ENCODE data around the gene TBX6.
A peak's percentile ranks its signal among the peaks of the same experiment; 100 is the strongest.
"Not testable (repeated sequence)": the region's sequence is repeated elsewhere in the genome, so short reads cannot be mapped to it uniquely, and the experiment has no call there.

The TBX6 gene

GRCh38 chr16:30065943-30066760, 25.6 kb downstream of the TBX6 start:
- peak; percentile 78 for DNase-seq (ENCODE audit: low read depth)

DNA sequence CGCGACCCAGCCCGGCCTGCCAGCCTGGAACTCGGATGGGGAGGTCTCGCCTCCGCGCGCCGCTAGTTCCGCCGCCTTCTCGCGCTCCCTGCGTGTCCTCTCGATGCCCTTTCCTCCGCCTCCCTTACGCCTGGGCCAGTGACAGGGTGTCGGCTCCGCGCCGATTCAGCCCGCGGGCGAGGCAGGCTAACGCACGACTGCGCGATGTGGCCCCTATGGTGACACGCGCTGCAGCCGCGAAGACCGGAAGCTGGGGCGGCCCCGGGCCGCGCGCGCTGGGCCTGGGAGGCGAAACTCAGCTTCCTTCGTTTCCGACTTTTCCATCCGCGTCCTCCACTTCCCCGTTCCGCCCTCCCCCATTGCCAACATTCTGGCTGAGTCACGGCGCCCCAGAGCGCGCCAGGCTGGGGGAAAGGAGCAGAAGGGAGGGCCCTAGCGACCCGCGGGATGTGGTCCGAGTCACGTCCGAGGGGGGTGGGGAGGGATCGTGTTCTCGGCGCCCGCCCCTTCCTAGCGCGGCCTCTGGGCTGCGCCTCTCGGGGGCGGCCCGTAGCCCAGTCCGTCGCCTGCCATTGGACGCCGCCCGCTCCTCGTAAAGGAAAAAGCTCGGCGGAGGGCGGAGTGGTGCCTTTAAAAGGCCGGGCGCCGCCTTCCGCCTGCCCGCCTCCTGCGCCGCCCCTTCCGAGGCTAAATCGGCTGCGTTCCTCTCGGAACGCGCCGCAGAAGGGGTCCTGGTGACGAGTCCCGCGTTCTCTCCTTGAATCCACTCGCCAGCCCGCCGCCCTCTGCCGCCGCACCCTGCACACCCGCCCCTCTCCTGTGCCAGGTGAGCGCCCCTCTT, 26.4 kb downstream of the TBX6 start, which contains the start of gene ALDOA:
Gene ALDOA, plus strand, starts transcription at position 659 of the 841 bp plus-strand sequence. CDS start 1,138 bp downstream, outside the sequence.
- DNase-seq (ENCODE audit: low read depth) = peak; percentile 98

GRCh38 chr16:30064729-30065101, 27.0 kb downstream of the TBX6 start:
- DNase-seq (ENCODE audit: low read depth) = peak; percentile 31

DNA sequence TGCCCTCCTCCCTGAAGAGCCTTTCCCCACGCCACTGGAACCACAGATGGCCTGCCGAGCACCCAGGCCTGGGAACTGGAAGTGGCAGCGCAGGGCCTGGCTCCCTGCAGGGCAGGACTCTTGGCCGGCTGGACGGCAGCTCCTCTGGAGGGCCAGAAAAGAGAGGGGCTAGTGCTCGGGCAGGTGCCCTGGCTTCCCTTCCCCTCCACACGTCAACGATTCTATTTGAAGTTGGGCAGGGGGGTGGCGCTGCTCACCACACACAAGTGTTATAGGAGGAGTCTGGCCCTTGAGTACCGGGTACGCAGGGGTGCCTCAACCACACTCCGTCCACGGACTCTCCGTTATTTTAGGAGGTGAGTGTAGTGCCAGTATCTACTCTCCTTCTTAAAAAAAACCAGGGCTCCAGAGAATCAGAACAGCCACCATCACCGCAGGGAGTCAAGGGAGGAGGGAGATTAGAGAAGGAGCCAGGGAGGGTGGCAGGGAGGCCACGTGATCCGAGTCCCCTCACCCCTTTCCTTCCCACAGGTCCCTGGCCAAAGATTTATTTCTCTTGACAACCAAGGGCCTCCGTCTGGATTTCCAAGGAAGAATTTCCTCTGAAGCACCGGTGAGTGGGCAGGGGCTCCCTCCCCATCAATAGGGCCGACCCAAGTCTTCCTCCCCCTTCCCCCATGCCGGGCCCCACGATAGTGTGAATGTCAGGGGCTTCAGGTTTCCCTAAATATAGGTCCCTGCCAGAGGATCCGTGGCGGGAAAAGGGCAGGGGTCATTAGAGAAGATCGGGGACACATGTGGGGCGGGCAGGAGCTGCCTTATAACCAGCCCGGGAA, 27.6 kb downstream of the TBX6 start:
- DNase-seq (ENCODE audit: low read depth) = no peak

DNA sequence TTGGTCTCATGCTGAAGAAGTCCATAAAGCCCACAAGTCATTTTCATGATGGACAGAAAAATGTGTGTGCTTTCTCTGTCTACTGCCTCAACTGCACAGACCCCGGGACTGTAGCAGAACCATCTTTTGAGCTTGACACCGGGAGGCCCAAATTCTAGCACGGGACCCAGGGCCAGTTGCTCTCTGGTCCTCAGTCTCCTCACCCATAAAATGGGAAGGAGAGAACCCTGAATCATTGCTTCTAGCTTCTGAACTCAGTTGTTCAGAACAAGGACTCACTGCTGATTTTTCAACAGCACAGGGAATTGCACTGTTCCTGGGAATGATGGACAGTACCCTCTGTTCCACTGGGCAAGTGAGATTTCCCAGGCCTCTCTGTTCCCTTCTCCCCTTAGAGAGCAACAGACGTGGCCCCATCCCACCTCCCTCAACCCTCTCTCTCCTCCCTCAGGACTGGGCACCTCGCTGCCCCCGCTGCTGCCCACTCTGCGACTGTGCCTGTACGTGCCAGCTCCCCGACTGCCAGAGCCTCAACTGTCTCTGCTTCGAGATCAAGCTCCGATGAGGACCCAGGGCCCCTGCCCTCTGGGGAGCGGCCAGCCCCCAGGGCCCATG, 28.3 kb downstream of the TBX6 start:
- DNase-seq (ENCODE audit: low read depth) = no peak

DNA sequence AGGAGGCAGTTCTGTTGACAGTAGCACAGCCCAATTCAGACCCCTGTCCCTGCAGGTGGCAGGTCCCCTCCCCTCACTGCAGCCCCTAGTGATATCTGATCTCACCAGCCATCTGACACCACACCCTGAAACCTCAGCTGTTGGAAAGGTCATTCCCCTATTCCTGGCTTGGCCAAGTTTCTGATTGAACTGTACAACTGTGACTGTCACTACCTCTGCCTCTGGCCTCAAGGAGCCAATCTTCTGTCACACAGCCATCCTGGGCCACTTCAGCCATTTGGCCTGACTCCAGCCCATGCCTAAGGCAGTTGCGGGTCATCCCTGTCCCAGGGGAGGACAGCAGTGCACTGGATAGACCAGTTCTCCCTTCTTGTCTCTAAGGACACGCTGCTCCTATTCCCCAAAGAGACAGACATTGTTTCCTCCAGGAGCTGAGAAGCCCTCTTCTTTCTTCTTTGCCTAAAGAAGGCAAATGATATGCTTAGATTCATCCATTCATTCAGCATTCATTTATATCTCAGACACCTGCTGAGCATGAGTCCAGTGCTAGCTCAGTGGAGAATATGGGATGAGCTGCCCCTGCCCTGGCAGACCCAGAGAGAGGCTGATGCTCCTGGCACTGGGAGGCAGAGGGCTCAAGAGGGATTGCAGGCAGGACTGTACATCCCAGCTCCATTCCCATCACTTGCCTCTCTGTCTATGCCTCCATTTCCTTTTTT, 30.7 kb downstream of the TBX6 start:
- no peak for DNase-seq (ENCODE audit: low read depth)

- DNase-seq (ENCODE audit: low read depth) = no peak
These were observed 31.4 kb downstream of the TBX6 start for GRCh38 chr16:30060346-30060745.

DNA sequence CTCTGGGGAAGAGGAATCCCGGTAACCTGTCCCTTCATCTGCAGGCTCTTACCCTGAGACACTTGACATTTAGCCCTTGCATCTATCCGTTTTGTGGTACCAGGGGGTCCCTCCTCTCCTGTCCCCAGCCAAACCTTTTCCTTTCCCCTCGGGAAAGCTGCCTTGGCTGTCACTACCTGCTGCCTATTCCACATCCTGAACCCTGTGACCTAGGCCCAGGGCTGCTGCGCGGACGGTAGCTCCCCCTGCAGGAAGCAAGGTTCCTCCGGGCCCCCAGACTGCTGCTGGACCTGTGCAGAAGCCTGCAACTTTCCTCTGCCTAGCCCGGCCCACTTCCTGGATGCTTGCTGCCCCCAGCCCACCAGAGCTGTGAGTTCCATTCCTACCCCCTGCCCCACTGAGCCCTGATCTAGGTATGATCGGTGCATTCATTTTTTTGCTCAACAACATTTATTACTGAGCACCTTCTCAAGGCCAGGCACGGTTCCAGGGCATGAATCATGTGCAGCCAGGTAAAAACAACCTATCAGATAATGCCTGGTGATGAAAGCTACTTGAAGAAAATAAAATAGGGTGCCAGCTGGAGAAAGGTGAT, 36.7 kb downstream of the TBX6 start:
- DNase-seq (ENCODE audit: low read depth) = peak; percentile 53

- peak; percentile 60 for DNase-seq (ENCODE audit: low read depth)
These were observed 37.3 kb downstream of the TBX6 start for GRCh38 chr16:30054451-30054850.

- peak; percentile 81 for DNase-seq (ENCODE audit: low read depth)
These were observed 38.2 kb downstream of the TBX6 start for GRCh38 chr16:30053376-30054015.

DNA sequence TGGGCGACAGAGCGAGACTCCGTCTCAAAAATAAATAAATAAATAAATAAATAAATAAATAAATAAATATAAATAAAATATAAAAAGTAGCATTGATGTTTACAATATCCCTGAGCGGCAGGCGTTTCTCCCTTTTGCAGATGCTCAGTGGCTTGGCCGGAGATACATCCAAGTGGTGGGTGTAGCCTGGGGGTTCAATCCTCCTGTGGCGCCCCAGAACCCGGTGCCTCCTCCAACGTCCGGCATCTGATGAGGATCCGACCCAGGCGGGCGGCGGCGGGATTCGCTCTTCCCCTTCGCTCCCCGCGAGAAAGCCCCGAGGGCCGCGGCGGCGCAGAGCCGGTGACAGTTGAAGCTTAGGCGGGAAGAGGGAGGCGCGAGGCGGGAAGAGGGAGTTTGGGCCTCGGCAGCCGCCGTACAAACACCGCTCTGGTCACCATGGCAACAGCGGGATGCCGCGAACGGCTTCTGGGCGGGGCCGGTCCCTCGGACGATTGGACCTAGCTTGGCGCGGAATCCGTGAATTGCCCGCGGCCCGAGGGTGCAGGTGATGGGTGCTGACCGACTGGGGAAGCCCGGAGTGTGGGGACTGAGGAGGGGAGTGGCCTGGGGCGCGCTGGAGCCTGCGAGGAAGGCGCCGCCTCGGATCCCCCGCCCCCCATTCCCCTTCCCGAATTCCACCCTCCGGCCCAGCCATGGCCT, 38.9 kb downstream of the TBX6 start:
- DNase-seq (ENCODE audit: low read depth) = peak; percentile 97

GRCh38 chr16:30051518-30051917, 40.2 kb downstream of the TBX6 start:
- peak; percentile 89 for DNase-seq (ENCODE audit: low read depth)

DNA sequence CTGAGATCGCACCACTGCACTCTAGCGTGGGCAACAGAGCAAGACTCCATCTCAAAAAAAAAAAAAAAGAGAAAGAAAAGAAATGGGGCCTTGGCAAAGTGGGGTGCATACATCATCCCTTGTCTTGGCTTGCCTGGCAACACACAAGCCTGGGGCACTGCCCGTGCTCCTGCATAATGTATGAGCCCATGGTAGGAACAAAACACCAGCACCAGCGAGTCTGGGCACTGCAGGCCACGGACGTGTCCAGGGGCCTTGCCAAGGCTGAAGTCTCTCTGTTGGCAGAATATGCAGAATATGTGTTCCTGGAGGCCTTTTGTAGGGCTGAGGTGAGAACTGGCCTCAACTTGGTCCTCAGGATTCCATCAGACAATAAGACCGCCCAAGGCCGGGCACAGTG, 41.9 kb downstream of the TBX6 start:
- DNase-seq (ENCODE audit: low read depth) = no peak

DNA sequence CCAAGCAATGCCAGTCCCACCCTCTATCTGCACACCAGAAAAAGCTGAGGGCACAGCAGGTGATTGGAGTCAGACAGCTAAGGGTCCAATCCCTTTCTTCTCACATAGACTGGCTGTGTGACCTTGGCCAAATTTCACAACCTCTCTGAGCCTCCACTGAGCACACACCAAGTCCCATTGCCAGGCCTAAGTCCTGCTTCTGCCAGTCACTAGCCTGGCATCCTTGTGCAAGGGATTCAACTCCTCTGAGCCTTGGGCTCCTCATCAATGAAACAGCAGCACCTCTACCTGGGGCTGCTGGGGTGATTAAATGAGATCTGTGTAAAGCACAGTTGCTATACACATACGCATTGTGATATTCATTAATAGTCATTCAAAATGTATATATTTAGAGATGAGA, 45.1 kb downstream of the TBX6 start:
- DNase-seq (ENCODE audit: low read depth) = no peak

DNA sequence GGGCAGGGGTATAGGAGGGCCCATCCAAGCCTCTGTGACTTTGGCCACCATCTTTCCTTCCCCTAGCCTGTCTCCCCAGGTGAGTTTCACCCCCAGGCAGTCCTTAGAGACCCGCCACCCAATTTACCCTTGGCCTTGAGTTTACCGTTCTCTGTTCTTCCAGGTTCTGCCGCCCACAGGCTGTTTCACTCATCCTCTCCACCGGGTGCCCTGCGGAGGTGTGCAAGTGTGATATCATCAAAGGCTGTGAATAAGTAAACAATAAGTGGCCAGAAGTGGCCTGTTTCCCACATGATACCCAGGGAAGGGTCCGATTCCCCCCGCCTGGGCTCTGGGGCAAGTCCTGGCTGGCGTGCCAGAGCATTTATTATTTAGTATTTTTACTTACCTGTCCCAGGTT, 45.5 kb downstream of the TBX6 start:
- no peak for DNase-seq (ENCODE audit: low read depth)

GRCh38 chr16:30041841-30042240, 49.9 kb downstream of the TBX6 start:
- peak; percentile 72 for DNase-seq (ENCODE audit: low read depth)

DNA sequence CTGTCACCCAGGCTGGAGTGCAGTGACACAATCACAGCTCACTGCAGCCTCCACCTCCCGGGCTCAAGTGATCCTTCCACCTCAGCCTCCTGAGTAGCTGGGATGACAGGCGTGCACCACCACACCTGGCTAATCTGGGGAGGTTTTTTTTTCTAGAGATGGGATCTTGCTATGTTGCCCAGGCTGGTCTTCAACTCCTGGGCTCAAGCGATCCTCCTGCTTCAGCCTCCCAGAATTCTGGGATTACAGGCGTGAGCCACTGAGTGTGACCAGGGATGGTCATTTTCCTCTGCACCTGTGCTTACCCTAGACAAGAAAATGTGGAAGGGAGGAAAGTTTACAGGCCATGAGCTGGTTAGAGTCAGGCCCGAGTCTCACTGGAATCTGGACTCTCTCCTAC, 51.0 kb downstream of the TBX6 start:
- DNase-seq (ENCODE audit: low read depth) = not testable (repeated sequence)

DNA sequence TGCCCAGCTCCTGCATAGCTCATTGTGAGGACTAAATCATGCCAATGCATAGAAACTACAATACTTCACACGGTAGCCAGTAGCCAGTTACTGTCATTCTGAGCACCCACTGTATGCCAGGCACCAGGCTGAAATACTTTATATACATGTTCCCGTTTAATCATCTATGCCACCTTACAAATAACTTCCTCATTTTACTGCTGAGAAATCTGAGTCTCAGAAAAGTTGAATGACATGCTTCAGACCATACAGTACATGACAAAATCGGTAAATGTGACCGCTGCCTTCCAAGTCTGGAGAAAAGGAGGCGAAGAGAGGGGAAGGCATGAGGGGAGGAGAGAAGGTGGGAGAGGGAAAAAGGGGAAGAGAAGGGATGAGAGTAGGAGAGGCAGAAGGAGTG, 51.5 kb downstream of the TBX6 start:
- DNase-seq (ENCODE audit: low read depth) = no peak
